K562 treated with DMSO at 1 percent for 48 hours (cell line): ENCODE results near the gene IFNA6. TPM values are rescaled to one million over a fixed set of nuclear protein-coding genes. Genes with fewer than 3 reads are reported as not detected.

Source experiments
- total RNA-seq: library from RNA; unstranded; fragments of 300-600 nt; gene quantifications from 2 replicates; pipeline ENCODE4 v1.2.3, GENCODE V29; 2022; ENCODE audit warnings: low replicate concordance; ENCODE audit errors: extremely low read depth

IFNA6 gene
- not detected in 2 replicates for total RNA-seq

GRCh38 chr9:21350787-21351186, at the start of gene IFNA6:
Gene IFNA6, minus strand, starts transcription at chr9:21350887. Its CDS starts 0 bp downstream, at chr9:21350887.

DNA sequence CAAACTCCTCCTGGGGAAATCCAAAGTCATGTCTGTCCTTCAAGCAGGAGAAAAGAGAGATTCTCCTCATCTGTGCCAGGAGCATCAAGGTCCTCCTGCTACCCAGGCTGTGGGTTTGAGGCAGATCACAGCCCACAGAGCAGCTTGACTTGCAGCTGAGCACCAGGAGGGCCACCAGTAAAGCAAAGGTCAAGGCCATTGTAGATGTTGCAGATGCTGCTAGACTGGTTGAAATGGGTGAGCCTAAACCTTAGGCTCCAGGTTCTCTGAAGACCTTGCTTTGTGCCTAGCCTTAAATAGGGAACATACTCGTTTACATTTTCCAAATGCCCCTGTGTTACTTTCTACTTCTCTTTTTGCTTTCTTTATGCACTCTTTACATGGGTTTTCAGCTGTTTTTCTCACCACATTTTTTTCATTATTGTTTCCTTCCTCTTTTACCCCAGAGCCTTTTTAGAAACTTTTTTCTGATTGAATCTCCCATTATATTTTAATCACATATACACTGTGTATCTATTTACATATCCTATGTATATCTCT, 34.5 kb upstream of the IFNA6 start, which contains the start of gene IFNA2:
IFNA2 (minus strand) TSS at position 268 of the 540 bp plus-strand sequence; CDS start at position 199, 69 bp downstream.

DNA sequence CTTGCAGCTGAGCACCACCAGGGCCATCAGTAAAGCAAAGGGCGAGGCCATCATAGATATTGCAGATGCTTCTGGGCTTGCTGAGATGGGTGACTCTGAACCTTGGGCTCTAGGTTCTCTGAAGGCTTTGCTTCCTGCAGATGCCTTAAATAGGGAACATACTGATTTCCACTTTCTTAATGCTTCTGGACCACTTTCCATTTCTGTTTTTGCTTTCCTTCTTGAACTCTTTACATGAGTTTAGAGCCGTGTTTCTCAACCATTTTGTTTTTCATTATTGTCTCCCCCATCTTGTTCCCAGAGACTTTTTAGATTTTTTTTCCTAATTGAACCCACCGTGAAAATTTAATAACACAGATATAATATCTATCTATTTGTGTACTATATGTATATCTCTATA, 17.3 kb upstream of the IFNA6 start, which contains the start of gene IFNA13:
IFNA13 (minus strand) TSS at position 101 of the 400 bp plus-strand sequence; CDS start at position 54, 47 bp downstream.

DNA sequence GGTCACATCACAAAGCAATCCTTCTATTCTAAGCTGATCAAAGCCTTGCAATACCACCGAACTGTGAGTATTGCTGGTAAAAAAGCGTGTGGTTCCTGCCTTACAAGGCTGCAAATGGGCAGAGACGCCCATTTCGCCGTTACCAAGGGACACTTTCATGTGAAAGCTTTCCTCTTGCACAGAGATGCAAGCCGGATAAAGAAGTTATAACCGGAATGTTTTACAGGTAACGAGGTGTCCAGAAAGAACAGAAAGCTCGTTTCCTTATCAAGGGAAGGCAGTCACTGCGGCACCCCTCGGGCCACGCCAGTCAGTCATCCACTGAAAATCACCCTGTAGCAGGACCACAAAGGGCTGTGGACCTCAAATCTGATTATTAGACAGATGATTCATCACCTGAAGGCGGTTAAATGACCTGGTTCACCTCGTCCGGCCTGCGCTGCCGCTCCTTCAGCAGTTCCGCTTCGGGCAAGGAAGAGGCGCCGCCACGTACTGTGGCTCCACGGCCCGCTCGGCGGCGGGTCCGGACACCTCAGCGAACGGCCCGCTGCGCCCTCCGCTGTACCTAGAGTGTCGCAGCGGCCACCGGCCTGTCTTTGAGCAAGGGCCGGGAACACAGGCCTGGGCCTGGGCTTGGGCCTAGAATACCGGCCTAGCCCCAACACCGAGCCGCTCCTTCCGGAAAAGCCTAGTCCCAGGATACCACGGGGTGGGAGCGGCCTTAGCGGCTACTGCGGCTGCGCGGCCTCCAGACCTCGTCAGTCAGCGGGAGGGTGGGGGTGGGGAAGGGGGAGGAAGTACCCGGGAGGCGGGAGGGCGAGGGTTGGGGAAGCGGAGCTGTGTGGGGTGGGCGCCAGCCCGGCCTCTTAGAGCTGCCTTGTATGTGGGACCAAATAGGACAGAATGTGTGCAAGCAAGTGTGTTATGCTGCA, 15.7 kb downstream of the IFNA6 start, which contains the start of gene KLHL9:
KLHL9 (minus strand) TSS at position 704 of the 932 bp plus-strand sequence; CDS start at position 159, 545 bp downstream.

DNA sequence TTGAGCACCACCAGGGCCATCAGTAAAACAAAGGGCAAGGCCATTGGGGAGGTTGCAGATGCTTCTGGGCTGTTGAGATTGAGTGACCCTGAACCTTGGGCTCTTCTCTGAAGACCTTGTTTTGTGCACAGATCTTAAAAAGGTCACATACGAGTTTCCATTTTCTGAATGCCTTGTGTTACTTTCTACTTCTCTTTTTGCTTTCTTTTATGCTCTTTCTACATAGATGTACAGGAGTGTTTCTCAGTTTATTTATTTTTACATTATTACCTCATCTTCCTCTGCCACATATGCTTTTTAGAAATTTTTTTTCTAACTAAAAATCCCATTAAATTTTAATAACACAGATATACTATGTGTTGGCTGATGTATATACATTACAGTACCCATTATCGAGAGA, 45.5 kb downstream of the IFNA6 start, which contains the start of gene IFNA5:
IFNA5 (minus strand) TSS at position 101 of the 400 bp plus-strand sequence; CDS start at position 44, 57 bp downstream.

Other genes starting within 250 kb of the IFNA6 start
- gene IFNW1, start 209.1 kb downstream of the IFNA6 start, total RNA-seq: not detected in 2 replicates
- not detected in 2 replicates for gene IFNA21, start 184.2 kb downstream of the IFNA6 start, total RNA-seq
- gene IFNA4, start 163.3 kb downstream of the IFNA6 start, total RNA-seq: not detected in 2 replicates
- gene IFNA7, start 148.7 kb downstream of the IFNA6 start, total RNA-seq: not detected in 2 replicates
- not detected in 2 replicates for gene IFNA10, start 143.7 kb downstream of the IFNA6 start, total RNA-seq
- gene IFNA16, start 133.6 kb downstream of the IFNA6 start, total RNA-seq: not detected in 2 replicates
- gene IFNA17, start 122.7 kb downstream of the IFNA6 start, total RNA-seq: not detected in 2 replicates
- not detected in 2 replicates for gene IFNA14, start 110.9 kb downstream of the IFNA6 start, total RNA-seq
- not detected in 2 replicates for gene IFNA5, start 45.6 kb downstream of the IFNA6 start, total RNA-seq
- not detected in 2 replicates for gene KLHL9, start 15.5 kb downstream of the IFNA6 start, total RNA-seq
- not detected in 2 replicates for gene IFNA13, start 17.2 kb upstream of the IFNA6 start, total RNA-seq
- not detected in 2 replicates for gene IFNA2, start 34.5 kb upstream of the IFNA6 start, total RNA-seq
- not detected in 2 replicates for gene IFNA8, start 58.2 kb upstream of the IFNA6 start, total RNA-seq
- gene IFNA1, start 89.6 kb upstream of the IFNA6 start, total RNA-seq: not detected in 2 replicates
- not detected in 2 replicates for gene IFNE, start 131.4 kb upstream of the IFNA6 start, total RNA-seq